Right lung (tissue), 5 donors: ENCODE data around the gene CHRNB1. TPM values are rescaled to one million over a fixed set of nuclear protein-coding genes. Genes with fewer than 3 reads are reported as not detected.

Experiments used
- DNase-seq, 2 donors: peaks; one replicate each; pipeline ENCODE4 v3.0.0-alpha.2; 2013
- polyA plus RNA-seq, 5 donors: library from polyadenylated mRNA; unstranded; fragments of 120-200 nt; gene quantifications; one replicate each; pipeline versions ENCODE4 v1.2.1 to v1.2.3, GENCODE V29; 2013; ENCODE audit warnings: inconsistent platforms in 1 of 5, low replicate concordance in 1 of 5; ENCODE audit not compliant: insufficient read length in 5 of 5, insufficient read depth in 1 of 5

Gene CHRNB1
- polyA plus RNA-seq, 5 donors, result 9.0 to 14.8 (median 10.5) TPM

DNA sequence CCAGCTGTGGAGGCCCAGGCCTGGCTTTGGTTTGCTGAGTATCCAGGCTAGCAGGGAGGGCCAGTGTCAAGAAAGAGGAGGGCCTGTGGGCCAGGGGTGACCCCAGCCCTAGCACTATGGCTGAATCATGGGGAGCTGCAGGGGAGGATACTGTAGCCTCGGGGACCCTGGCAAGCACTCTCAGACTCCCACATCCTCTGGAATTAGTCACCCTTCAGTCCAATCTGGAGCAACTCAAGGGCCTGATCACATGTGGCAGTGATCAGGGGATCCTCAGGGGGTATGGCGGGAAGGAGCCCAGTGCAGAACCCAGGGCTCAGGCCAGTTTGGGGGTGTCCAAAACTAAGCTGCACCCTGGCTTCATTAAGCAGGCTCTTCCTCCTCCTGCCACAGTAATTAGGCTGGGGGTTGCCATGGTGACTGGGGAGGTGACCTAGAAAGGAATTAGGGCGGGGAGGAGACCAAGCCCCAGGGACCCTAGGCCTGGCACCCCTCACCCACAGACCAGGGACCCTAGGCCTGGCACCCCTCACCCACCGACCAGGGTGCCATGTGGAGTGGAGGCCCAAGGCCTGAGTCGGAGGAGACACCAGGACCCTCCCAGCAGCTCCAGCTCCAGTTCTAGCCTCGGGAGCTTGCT, 31.4 kb upstream of the CHRNB1 start:
- no peak for DNase-seq

DNA sequence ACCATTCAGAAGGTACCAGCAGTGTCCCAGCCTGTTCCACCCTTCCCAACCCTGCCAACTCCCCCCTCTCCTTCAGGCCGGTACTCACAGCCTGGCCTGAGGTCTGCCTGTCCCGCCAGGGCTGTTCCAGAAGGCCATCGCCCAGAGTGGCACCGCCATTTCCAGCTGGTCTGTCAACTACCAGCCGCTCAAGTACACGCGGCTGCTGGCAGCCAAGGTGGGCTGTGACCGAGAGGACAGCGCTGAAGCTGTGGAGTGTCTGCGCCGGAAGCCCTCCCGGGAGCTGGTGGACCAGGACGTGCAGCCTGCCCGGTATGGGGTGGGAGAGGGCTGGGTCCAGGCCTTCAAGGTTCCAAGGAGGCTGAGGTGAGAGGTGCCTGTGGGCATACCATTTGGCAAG, 30.0 kb upstream of the CHRNB1 start:
- DNase-seq, result no peak

DNA sequence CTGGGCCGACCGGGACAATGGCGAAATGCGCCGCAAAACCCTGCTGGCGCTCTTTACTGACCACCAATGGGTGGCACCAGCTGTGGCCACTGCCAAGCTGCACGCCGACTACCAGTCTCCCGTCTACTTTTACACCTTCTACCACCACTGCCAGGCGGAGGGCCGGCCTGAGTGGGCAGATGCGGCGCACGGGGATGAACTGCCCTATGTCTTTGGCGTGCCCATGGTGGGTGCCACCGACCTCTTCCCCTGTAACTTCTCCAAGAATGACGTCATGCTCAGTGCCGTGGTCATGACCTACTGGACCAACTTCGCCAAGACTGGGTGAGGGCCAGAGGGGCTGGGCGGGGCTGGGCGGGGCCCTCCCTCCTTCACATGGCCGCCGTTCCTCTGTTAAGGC, 29.1 kb upstream of the CHRNB1 start:
- DNase-seq, result no peak

DNA sequence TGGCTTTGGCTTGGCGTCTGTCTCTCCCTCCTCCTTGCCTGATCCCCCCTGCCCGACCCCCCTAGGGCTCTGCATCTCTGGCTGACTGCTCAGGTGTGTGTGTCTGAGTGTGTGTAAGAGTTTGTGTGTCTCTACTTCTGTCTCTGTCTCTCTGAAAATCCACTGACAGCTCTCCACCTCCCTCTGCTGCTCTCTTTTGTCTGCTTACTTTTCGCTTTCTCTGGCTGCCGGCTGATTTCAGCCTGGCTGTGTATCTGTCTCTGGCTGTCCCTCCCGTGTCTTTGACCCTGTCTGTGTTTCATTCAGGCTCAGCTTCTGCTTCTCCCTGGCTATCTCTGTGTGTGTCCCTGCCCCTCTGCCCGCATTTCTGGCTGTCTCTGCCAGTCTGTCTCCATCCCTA, 28.5 kb upstream of the CHRNB1 start:
- DNase-seq, result no peak

DNA sequence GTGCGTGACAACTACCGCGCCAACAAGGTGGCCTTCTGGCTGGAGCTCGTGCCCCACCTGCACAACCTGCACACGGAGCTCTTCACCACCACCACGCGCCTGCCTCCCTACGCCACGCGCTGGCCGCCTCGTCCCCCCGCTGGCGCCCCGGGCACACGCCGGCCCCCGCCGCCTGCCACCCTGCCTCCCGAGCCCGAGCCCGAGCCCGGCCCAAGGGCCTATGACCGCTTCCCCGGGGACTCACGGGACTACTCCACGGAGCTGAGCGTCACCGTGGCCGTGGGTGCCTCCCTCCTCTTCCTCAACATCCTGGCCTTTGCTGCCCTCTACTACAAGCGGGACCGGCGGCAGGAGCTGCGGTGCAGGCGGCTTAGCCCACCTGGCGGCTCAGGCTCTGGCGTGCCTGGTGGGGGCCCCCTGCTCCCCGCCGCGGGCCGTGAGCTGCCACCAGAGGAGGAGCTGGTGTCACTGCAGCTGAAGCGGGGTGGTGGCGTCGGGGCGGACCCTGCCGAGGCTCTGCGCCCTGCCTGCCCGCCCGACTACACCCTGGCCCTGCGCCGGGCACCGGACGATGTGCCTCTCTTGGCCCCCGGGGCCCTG, 27.7 kb upstream of the CHRNB1 start:
- DNase-seq, result no peak

DNA sequence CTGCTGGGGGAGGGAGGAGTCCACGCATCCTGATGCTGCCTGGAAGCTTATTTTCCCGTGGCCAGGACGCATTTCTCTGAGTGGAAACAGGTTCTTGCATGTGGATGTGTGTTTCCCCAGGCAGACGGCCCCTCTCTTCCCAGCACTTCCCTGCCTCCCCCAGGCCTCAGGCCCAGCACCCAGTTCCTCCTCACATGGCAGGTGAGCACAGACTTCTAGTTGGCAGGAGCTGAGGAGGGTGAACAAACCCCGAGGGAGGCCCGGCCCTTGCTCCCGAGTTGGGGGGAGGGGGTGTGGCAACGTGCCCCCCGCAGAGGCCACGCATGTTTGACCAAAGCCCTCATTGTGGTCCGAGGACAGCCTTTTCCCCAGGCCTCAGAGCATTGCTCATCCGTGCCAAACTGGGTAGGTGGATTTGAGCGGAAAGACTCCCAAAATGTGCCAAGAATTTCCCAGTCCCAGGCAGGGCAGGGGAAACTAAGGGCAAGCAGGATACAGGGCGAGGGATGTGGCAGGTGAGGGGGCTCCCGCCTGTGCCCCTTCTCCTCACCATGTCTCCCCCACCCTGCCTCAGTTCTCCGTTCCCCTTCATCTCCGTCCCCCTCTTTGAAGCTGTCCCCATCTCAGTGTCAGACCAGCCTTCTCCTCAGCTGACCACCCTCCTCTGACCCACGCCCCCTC, 26.2 kb upstream of the CHRNB1 start:
- no peak for DNase-seq

DNA sequence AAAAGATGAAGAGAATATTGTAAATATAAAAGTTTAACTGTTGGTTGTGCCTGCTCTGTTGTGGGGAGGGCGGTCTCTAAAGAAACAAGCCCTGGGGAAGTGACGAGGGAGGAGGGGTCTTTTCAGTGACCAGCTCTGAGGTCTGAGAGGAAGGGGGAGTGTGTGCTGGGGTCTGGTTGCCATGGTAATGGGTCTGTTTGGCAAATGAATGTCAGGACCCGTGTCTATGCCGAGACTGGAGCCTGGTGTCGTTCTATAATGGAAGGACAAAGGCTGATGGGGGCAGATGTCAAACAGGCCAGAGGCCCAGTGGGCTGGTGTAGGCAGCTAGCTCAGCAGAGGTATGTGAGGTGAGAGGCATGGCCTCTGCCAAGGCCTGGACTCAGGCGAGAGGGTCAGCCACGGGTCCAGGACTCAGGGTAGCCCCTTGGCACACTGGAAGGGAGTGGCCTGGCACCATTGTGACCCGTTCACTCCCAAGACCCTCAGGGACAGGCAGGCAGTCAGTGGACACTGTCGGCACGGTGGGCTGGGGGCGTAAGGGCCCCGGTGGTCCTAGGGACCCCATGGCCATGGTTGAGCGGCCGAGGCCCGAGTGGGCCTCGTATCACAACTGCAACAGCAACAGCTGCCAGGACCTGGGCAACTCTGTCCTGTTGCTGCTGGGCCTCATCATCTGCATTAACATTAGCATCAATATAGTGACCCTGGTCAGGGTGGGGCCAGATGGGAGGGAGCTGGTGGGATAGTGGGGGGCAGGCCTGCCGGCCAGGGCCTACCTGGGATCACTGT, 24.8 kb upstream of the CHRNB1 start, which contains the start of gene SPEM1:
Gene SPEM1 (plus strand): TSS at position 506 of the 792 bp plus-strand sequence. CDS start 61 bp downstream, at position 567.
- DNase-seq, result peak; percentile 45 to 54

DNA sequence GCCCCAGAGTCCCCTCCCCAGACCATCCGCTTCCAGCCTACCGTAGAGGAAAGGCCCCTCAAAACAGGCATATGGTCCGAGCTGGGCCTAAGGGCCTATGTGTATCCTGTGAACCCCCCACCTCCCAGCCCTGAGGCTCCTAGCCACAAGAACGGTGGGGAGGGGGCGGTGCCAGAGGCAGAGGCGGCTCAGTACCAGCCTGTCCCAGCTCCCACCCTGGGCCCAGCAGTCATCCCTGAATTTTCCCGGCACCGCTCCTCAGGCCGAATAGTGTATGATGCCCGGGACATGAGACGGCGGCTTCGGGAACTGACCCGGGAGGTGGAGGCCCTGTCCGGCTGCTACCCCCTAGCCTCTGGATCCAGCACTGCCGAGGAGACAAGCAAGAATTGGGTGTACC, 23.7 kb upstream of the CHRNB1 start:
- DNase-seq, result no peak

DNA sequence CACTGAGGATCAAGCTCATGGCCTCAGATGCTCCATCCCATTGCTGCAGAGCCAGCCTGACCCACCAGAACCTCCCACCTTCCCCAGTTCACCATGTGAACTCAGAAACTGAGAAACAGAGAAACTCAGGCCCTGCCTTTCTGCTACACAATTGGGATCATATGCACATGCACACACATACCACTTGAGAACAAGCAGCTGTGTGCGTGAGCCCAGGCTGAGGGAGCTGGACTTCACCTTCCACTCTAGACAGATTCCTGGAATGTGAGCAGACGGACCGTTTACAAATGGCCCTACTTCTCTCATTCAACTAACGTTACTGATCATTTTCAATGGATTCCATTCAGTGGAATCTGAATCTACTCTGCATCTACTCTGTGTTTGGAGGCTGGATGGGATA, 21.2 kb upstream of the CHRNB1 start:
- no peak for DNase-seq

DNA sequence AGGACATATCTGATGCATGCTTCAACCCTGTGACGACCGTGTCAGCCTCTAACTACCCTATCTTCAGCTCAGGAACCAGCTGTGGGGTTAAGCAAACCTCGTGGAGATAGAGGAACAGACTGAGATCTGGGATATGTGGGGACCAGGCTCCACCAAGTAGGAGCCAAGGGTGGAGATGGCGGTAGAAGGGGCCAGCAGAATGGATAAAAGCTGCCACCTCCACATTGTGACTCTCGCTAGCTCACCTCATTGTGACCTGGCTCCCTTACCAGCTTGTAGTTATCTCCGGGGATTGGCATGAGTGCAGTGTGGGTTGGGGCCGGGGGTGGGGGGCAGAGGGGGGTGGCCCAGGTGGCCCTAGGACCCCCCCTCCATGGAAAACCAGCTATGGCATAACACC, 19.5 kb upstream of the CHRNB1 start, which contains the start of gene SPEM2:
Gene SPEM2 (plus strand): TSS at position 301 of the 400 bp plus-strand sequence. CDS start 73 bp downstream, at position 374.
- DNase-seq, result no peak

DNA sequence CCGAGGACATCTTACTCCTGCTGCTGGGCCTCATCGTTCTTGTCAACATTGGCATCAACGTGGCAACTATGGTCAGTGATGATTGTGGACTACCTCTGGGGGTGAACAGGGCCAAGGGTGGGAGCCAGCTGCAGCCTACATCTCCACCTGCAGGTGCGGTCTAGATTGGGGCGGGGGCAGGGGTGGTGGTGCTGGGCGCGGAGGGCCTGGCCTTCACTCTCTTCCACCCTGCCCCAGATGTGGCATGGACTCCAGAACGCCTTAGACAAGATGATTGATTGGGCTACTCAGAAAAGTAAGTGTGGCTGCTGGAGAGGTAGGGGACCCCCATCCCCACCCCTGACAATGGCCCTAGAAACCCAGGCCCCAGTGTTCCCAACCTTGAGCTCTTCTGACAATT, 19.1 kb upstream of the CHRNB1 start:
- no peak for DNase-seq

DNA sequence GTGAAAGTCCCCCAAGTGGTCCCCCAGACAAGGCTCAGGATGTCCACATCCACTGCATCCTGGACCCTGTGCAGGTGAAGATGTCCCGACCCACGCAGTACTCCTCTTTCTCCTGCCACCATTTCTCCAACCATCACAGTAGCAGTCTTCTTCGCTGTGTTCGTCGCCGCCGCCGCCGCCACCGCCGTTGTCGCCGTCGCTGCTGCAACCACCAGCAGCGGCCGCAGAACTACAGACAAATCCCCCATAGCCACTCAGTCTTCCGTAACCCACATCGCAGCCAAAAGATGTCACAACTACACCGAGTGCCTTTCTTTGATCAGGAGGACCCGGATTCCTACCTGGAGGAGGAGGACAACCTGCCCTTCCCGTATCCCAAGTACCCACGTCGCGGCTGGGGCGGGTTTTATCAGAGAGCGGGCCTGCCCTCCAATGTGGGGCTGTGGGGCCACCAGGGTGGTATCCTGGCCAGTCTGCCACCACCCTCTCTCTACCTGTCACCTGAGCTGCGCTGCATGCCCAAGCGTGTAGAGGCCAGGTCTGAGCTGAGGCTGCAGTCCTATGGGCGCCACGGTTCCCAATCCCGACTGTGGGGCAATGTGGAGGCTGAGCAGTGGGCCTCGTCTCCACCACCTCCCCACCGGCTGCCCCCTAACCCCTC, 18.5 kb upstream of the CHRNB1 start:
- DNase-seq, result no peak

DNA sequence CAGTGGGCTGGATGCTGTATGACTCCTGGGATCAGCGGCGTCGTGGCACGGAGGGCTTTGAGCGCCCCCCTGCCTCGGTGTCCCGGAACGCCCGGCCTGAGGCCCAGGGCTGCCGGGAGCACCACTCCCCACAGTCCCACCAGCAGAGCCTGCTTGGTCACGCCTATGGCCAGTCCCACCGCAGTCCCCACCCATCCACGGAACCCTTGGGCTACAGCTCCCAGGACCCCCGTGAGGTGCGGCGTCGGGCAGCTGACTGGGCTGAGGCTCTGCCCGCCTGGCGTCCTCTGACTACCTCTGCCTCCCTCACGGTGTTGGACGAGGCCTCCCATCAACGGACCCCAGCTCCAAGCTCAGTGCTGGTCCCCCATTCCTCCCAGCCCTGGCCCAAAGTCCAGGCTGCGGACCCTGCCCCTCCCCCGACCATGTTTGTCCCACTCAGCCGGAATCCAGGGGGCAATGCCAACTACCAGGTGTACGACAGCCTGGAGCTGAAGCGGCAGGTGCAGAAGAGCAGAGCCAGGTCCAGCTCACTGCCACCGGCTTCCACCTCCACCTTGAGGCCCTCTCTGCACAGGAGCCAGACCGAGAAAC, 17.9 kb upstream of the CHRNB1 start:
- no peak for DNase-seq

DNA sequence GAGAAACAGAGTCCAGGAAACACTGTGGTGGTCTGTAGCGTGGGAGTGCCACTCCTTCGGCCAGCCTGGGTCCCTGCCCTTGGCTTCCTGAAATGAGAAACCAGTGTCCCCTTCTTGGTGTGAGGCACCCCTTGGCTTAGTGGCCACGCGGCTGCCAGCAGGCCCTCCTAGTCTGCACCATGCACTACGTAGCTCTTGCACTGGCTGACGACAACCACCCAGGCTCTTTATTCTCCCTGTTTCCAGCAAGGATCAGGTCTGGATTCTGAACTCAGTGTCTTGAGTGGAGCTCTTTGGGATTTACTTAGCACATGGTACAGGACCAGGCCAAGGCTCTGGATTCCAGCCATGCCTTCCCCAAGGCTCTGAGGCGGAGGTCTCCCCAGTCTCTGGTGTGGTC, 17.3 kb upstream of the CHRNB1 start:
- DNase-seq, result no peak

DNA sequence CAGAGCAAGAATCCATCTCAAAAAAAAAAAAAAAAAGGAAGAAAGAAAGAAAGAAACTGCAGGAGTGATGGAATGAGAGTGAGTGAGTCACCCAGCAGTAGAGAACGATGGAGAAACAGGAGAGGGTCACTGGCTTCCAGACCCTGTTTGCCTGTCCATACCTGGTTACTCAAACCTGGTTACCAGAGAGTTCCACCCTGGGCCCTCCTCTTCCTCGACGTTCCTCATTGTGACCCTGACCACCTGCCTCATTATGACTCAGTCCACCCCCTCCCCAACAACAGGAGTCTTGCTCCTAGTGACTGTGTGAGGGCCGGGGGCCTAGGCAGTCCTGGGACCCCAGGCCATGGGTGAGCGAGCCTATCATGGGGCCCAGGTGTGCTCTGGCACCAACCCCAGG, 16.3 kb upstream of the CHRNB1 start, which contains the start of gene SPEM3:
Gene SPEM3 (plus strand): TSS at position 301 of the 400 bp plus-strand sequence. CDS start 46 bp downstream, at position 347.
- no peak for DNase-seq

DNA sequence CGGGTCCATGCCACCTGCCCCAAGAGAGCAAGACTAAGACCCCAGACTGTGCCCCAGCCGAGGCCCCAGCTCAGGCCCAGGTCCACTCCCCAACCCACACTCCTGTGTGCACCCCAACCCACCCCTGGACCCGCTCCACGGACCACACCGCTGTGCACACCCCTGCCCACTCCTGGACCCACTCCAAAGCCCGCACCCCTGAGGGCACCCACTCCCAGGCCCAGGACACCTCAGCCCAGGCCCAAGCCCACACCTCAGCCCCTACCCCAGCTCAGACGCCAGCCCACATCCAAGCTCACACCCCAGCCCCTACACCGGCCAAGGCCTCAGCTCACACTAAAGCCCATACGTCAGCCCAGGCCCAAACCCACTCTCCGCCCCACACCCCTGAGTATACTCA, 15.1 kb upstream of the CHRNB1 start:
- no peak for DNase-seq

DNA sequence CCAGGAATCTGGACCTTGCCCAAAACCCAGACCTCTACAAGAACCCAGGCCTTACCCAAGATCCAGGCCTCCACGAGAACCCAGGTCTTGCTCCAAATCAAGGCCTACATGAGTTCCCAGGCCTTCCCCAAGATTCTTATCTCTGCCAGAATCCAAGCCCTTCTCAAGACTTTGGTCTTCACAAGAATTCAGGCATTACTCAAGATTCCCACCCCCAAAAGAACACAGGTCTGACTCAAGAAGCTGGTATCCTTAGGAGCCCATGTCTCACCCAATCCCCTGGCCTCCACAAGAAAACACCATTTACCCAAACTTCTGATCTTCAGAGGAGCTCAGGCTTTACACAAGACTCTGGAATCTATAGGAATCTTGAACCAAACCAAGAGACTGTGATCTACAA, 13.6 kb upstream of the CHRNB1 start:
- DNase-seq, result no peak

DNA sequence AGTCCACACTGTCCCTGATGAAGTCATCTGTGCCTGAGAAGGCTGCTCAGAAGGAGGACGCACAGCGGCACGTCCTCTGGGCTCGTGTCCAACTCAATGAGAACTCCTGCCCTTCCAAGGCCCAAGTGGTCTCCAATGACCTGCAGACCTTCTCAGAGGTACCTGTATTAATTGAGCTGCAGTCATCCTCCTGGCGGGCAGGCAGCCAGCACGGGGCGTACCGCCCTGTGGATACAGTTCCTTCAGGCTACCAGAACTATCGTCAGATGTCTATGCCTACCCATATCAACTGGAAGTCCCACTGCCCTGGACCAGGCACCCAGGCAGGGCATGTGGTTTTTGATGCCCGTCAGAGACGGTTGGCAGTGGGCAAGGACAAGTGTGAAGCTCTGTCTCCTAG, 12.6 kb upstream of the CHRNB1 start:
- no peak for DNase-seq

DNA sequence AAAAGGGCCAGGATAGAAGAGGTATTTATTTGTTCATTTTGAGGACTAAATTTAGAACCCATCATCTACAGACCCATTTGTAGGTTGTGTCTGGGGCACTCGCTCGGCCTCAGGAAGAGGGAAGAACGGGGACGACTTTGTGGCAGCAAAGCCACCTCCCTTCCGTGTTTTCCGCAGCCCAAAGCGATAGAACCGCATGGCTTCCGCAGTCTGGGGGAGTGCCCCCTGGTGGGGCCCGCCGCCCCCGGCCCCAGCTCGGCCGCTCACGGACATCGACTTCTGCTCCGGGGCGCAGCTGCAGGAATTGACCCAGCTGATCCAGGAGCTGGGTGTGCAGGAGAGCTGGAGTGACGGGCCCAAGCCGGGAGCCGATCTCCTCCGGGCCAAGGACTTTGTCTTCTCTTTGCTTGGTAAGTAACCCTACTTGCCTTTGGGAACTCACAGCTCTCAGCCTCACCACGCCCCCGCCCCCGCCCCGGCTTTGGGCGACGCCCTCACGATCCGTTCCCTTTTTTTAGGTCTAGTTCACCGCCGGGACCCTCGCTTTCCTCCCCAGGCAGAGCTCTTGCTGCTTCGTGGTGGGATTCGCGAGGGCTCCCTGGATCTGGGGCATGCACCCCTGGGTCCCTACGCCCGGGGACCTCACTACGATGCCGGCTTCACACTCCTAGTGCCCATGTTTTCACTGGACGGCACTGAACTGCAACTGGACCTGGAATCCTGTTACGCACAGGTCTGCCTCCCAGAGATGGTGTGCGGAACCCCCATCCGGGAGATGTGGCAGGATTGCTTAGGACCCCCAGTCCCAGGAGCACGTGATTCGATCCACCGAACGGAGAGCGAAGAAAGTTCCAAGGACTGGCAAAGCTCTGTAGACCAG, 8.9 kb upstream of the CHRNB1 start:
- peak in 1 of 2 donors; percentile 18 for DNase-seq
